ENCODE data around the gene WDCP.

The WDCP gene

DNA sequence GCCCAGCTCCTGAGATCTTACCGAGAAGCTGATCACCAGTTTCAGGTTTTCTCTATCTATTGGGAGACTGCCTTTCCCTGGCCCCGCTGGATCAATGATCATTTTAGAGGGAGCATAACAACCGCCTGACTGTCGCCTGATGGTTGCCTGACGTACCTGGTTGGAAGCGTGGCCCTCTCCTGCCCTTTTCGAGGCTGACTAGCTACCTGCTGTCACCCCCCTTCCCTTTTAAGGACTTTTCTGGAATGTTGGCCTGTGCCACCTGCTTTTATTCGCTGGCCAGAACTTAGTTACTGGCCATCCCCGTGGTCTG, 37.9 kb downstream of the WDCP start:
- no peak overlapping the region for H3K4me2 ChIP-seq (ENCODE audit: low read depth, low read length)
- no peaks in the 10 kb centered on the region for H3K79me2 ChIP-seq (ENCODE audit: low read length)
- no peak overlapping the region for H3K27ac ChIP-seq (ENCODE audit: low read length)
- H2AFZ ChIP-seq (ENCODE audit: low read length): no peak overlapping the region
- no peak overlapping the region for H3K4me3 ChIP-seq (ENCODE audit: low read length)
- H3F3A ChIP-seq (ENCODE audit: insufficient read depth, low read length): no peaks in the 10 kb centered on the region
- no peaks in the 10 kb centered on the region for H3K9me2 ChIP-seq (replicated peaks; ENCODE audit: insufficient read depth, low read length)
- H3K36me3 ChIP-seq (replicated peaks; ENCODE audit: insufficient read depth, low read length): no peaks in the 10 kb centered on the region
- no peaks in the 10 kb centered on the region for H3K27me3 ChIP-seq (replicated peaks; ENCODE audit: insufficient read depth, low read length)
- TF ChIP-seq EZH2 (optimal IDR thresholded peaks at IDR 0.05; ENCODE audit: low read depth, low read length) (no peak), CTCF (IDR thresholded peaks at IDR 0.05; ENCODE audit: low read length) (no peak), EZH2phosphoT487 (IDR thresholded peaks at IDR 0.05; ENCODE audit: low read length) (no peak)
- no peak for DNase-seq
- H4K20me1 ChIP-seq (ENCODE audit: insufficient read depth, low read length): no peaks in the 10 kb centered on the region
- H3K4me1 ChIP-seq (ENCODE audit: low read length): no peaks in the 10 kb centered on the region
- no peak overlapping the region for H3K9ac ChIP-seq (ENCODE audit: low read length)
- H3K9me3 ChIP-seq (replicated peaks; ENCODE audit: insufficient read depth, low read length): no peaks in the 10 kb centered on the region

DNA sequence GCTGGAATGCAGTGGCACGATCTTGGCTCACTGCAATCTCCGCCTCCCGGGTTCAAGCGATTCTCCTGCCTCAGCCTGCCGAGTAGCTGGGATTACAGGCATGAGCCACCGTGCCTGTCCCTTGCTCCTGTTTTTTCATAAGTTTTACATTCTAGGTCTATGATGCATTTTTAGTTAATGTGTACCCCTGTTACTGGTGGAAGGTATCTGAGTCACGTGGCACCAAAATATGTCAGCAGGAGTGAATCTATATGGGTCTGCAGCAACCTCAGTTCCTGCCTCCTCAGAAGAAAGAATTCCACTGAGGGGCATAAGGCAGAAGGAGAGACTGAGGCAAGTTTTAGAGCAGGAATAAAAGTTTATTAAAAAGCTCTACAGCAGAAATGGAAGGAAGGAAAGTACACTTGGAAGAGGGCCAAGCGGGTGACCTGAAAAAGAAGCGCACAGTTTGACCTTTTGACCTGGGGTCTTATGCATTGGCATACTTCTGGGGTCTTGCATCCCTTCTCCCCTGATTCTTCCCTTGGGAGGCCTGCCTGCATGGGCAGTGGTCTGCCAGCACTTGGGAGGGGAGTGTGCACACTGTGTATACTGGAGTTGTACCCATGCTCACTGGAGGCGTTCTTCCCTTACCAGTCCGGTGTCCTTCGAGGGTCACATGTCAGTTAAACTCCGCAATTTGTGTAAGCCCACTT, 38.4 kb downstream of the WDCP start:
- TF ChIP-seq EZH2phosphoT487 (IDR thresholded peaks at IDR 0.05; ENCODE audit: low read length) (no peak), EZH2 (optimal IDR thresholded peaks at IDR 0.05; ENCODE audit: low read depth, low read length) (no peak), CTCF (IDR thresholded peaks at IDR 0.05; ENCODE audit: low read length) (no peak)
- no peaks in the 10 kb centered on the region for H3F3A ChIP-seq (ENCODE audit: insufficient read depth, low read length)
- no peaks in the 10 kb centered on the region for H3K9me3 ChIP-seq (replicated peaks; ENCODE audit: insufficient read depth, low read length)
- no peaks in the 10 kb centered on the region for H3K79me2 ChIP-seq (ENCODE audit: low read length)
- DNase-seq: no peak
- H3K9ac ChIP-seq (ENCODE audit: low read length): no peak overlapping the region
- no peaks in the 10 kb centered on the region for H4K20me1 ChIP-seq (ENCODE audit: insufficient read depth, low read length)
- H3K4me1 ChIP-seq (ENCODE audit: low read length): no peaks in the 10 kb centered on the region
- no peaks in the 10 kb centered on the region for H3K9me2 ChIP-seq (replicated peaks; ENCODE audit: insufficient read depth, low read length)
- no peak overlapping the region for H2AFZ ChIP-seq (ENCODE audit: low read length)
- no peaks in the 10 kb centered on the region for H3K27me3 ChIP-seq (replicated peaks; ENCODE audit: insufficient read depth, low read length)
- H3K4me3 ChIP-seq (ENCODE audit: low read length): no peak overlapping the region
- H3K36me3 ChIP-seq (replicated peaks; ENCODE audit: insufficient read depth, low read length): no peaks in the 10 kb centered on the region
- H3K4me2 ChIP-seq (ENCODE audit: low read depth, low read length): no peak overlapping the region
- H3K27ac ChIP-seq (ENCODE audit: low read length): no peak overlapping the region

DNA sequence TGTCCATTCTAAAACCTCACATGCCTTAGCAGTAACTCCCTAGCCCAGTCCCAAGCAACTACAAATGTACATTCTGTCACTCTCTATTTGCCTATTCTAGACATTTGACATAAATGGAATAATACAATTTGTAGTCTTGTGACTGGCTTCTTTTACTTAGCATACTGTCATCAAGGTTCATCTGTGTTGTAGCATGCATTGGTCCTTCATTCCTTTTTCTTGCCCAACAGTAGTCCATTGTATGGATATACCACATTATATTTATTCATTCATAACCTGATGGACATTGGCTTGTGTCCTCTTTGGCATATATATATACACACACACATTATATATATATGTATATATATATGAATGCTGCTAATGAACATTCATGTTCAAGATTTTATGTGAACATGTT, 39.5 kb downstream of the WDCP start:
- H3K9me3 ChIP-seq (replicated peaks; ENCODE audit: insufficient read depth, low read length): no peaks in the 10 kb centered on the region

More for the DNA sequence above, 39.5 kb downstream of the WDCP start:
- Histone ChIP-seq H3K36me3 (replicated peaks; ENCODE audit: insufficient read depth, low read length) (no peaks in the 10 kb centered on the region), H3K27ac (ENCODE audit: low read length) (no peak overlapping the region), H3K79me2 (ENCODE audit: low read length) (no peaks in the 10 kb centered on the region), H3K9ac (ENCODE audit: low read length) (no peak overlapping the region), H4K20me1 (ENCODE audit: insufficient read depth, low read length) (no peaks in the 10 kb centered on the region), H3K4me2 (ENCODE audit: low read depth, low read length) (no peak overlapping the region), H3K4me1 (ENCODE audit: low read length) (no peaks in the 10 kb centered on the region), H3F3A (ENCODE audit: insufficient read depth, low read length) (no peaks in the 10 kb centered on the region), H3K4me3 (ENCODE audit: low read length) (no peak overlapping the region), H2AFZ (ENCODE audit: low read length) (no peak overlapping the region), H3K27me3 (replicated peaks; ENCODE audit: insufficient read depth, low read length) (no peaks in the 10 kb centered on the region), H3K9me2 (replicated peaks; ENCODE audit: insufficient read depth, low read length) (no peaks in the 10 kb centered on the region)
- DNase-seq: no peak
- TF ChIP-seq CTCF (IDR thresholded peaks at IDR 0.05; ENCODE audit: low read length): no peak

All from MM.1S (cell line).